Stimulated activated effector memory CD8-positive, alpha-beta T cell treated with anti-CD3 and anti-CD28 coated beads, Interleukin-12 subunit alpha, Interleukin-12 subunit beta, amount 100 ng/mL, for 72 hours (primary cell): ENCODE data around the gene RPS6KA2.
A peak's percentile ranks its signal among the peaks of the same experiment; 100 is the strongest.
"Not testable (repeated sequence)": the region's sequence is repeated elsewhere in the genome, so short reads cannot be mapped to it uniquely, and the experiment has no call there.

ENCODE experiments used
- ATAC-seq: fragments of 150-1000 bp; cut with Tn5 transposase; 2 replicates; pipeline ENCODE4 v1.10.0; 2021
- DNase-seq, 2 donors: peaks; one replicate each; pipeline ENCODE4 v3.0.0; 2021 to 2022; ENCODE audit warnings: low spot score in 2 of 2
- H3K27ac Mint-ChIP-seq: one replicate; pipeline ENCODE4 v1.8.0; 2022; ENCODE audit warnings: mild to moderate bottlenecking, mixed read lengths
- H3K36me3 Mint-ChIP-seq: one replicate; pipeline ENCODE4 v1.8.0; 2022; ENCODE audit warnings: mild to moderate bottlenecking, mixed read lengths
- H3K4me1 Mint-ChIP-seq: one replicate; pipeline ENCODE4 v1.8.0; 2022; ENCODE audit warnings: mixed read lengths
- H3K4me3 Mint-ChIP-seq: one replicate; pipeline ENCODE4 v1.8.0; 2022; ENCODE audit warnings: mild to moderate bottlenecking, mixed read lengths
- H3K9me3 Mint-ChIP-seq: one replicate; pipeline ENCODE4 v1.8.0; 2022; ENCODE audit warnings: mixed read lengths

RPS6KA2 gene

DNA sequence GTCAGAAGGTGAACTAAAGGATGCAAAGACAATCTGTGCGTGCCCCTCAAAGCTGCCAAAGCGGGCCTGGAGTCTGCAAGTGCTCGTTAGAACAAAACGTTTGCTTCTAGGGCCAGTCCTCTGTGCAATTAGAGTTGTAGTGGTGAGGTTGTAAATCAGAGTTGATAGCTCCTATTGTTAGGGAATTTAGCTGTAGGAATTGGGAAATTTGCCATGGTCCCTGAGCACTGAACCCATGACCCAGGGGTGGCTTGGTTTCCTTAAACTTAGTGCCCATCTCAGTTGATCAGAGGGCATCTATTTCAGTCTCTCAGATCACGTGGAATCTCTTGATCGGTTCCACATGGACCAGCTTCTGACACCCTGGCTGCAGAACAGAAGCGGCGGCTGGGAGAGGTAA lies 18.8 kb upstream of the RPS6KA2 start:
- Mint-ChIP-seq H3K4me1 (no peaks in the 10 kb centered on the region), H3K9me3 (peaks cover 2% of the 10 kb centered on the region), H3K27ac (no peak overlapping the region), H3K4me3 (no peak overlapping the region), H3K36me3 (no peaks in the 10 kb centered on the region)
- DNase-seq (no peak), ATAC-seq (no peak)

DNA sequence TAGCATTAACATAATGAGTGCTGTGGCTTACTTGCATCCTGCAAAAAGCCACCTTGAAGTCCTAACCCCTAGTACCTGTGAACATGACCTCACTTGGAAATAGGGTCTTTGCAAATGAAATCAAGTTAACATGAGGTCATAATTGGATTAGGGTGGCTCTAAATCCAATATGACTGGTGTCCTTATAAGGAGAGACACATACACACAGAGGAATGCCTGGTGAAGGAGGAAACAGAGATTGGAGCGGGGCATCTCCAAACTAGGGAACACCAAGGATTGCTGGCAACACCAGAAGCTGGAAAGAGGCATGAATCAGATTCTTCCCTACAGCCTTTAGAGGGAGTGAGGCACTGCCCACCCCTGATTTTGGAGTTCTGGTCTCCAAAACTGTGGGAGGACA lies 17.6 kb upstream of the RPS6KA2 start:
- ATAC-seq (no peak), DNase-seq (no peak)
- H3K4me1 Mint-ChIP-seq, result peaks cover 3% of the 10 kb centered on the region
- H3K4me3 Mint-ChIP-seq, result no peak overlapping the region
- H3K36me3 Mint-ChIP-seq, result no peaks in the 10 kb centered on the region
- H3K9me3 Mint-ChIP-seq, result peaks cover 2% of the 10 kb centered on the region
- no peak overlapping the region for H3K27ac Mint-ChIP-seq

DNA sequence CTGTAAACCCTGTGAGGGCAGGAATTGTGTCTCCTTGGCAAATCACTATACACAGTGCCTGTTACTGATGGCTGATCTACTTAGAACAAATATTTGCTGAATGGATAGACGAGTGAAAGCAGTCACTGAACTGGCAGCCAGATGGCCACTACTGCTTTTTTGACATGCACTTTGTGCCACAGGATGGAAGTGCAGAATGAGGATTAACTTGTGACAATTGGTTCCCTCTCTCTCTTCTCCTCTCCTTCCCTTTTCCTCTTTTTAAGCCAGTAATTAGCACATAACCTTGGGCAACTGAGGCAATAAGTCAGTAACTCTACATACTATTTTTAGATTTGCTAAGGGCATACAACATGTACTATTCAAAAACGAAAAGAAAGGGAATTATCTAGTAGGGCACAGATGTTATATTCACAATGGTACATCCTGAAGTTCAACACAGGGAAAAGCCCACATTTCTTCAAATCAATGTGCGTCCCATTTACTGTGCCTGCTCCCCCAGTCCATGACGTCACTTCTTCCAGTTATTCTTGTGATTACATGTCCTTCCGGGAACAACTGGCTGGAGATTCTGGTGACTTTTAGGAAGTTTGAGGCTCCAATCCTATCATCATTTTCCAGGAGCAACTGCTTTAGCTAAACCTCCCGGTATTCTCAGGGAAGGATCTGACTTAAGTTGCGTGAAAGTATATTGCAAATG lies 17.0 kb upstream of the RPS6KA2 start:
- Mint-ChIP-seq H3K4me1 (peaks cover 8% of the 10 kb centered on the region), H3K36me3 (no peaks in the 10 kb centered on the region), H3K4me3 (no peak overlapping the region), H3K9me3 (peaks cover 2% of the 10 kb centered on the region), H3K27ac (no peak overlapping the region)
- no peak for DNase-seq
- no peak for ATAC-seq

DNA sequence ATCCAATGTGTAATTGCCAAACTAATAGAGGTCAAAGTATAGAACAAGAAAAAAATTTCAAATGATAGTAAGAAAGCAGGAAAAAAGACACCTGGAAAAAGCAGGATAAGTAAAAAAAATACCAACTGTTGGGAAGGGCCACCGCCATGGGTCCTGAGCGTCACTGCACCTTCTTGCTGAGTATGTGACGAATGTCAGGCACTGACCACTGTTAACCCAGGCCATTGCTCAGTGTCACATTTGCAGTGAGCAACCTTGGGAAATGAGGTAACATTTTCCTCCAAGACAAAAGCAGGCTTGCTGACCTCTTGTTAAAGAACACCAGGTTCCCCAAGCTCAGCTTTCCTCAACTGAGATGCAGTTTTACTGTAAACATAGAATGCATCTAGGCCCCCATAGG lies 15.6 kb upstream of the RPS6KA2 start:
- peaks cover 2% of the 10 kb centered on the region for H3K9me3 Mint-ChIP-seq
- H3K36me3 Mint-ChIP-seq, result no peaks in the 10 kb centered on the region
- no peak overlapping the region for H3K4me3 Mint-ChIP-seq
- H3K4me1 Mint-ChIP-seq, result peaks cover 8% of the 10 kb centered on the region
- H3K27ac Mint-ChIP-seq, result no peak overlapping the region
- DNase-seq, result no peak
- no peak for ATAC-seq

DNA sequence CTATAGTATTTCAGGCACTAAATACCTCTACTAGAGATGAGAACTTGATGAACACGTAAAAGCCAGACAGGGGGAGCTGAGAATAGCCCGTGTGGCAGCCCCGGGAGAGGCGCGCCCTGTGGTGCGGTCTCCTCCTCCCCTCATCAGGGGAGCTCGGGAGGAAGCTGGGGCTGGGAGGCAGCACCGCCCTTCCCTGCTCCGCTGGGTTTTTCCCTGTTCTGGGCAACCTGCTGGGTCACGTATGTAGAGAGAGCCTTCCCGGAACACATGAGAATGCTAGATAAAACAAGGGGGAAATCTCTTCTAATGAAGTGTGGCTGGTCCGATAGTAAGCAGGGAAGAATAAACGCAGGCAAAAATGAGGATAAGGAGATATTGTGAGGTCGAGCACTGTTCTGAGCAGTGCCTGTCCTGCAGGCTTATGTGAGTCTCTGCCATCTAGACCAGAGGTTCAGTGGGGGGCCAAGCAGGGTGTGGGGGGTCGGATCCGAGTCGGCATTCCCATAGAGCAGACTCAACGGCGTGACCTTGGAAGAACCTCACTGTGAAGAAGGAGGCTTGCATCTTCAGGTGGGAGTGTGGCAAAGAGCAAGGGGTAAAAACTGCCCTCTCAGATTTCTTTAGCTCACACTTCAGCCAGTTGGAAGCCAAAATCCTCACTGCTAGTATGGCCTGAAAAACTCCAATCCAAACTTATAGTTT lies 13.4 kb upstream of the RPS6KA2 start:
- H3K9me3 Mint-ChIP-seq, result peaks cover 2% of the 10 kb centered on the region
- H3K4me3 Mint-ChIP-seq, result no peak overlapping the region
- ATAC-seq, result peak; percentile 34
- peaks cover 8% of the 10 kb centered on the region for H3K4me1 Mint-ChIP-seq
- no peak overlapping the region for H3K27ac Mint-ChIP-seq
- no peaks in the 10 kb centered on the region for H3K36me3 Mint-ChIP-seq
- DNase-seq, result no peak

DNA sequence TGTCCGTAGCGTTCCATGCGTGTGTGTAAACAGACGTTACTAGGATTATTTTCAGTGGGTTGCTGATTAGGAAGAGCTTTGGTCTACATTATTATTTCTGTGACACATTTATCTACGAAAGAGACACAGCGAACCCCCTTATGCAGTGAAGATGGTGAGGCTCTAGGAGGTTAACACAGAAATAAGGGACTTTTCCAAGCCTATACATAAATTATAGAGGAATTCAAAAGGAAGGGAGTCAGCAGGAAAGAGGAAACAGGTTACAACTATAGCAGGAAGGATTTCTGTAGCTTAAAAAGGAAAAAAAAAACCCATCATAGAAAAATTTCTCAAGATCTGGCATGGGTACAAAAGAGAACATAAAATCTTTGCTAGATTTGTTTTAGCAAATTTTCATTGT lies 12.9 kb upstream of the RPS6KA2 start:
- Mint-ChIP-seq H3K27ac (no peak overlapping the region), H3K4me1 (peaks cover 8% of the 10 kb centered on the region), H3K36me3 (no peaks in the 10 kb centered on the region), H3K9me3 (peaks cover 2% of the 10 kb centered on the region), H3K4me3 (no peak overlapping the region)
- ATAC-seq, result no peak
- DNase-seq, result no peak

DNA sequence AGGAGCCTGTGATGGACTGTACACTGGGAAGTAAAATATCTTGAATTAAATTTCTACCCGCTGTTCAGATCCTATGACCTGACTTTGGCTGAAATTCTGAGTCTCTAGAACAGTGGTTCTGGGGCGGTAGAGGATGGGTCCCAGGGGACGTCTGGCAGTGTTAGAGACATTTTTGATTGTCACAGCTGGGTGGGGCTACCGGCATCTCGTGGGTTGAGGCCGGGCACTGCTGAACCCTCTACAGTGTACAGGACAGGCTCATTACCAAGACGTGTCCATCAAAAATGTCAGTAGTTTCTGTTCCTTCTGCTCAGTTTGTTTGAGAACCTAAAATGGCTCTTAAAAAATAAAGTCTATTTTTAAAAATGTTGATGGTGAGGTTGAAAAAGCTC lies 11.5 kb upstream of the RPS6KA2 start:
- Mint-ChIP-seq H3K27ac (no peak overlapping the region), H3K4me1 (peaks cover 8% of the 10 kb centered on the region), H3K4me3 (no peak overlapping the region), H3K9me3 (peaks cover 2% of the 10 kb centered on the region), H3K36me3 (no peaks in the 10 kb centered on the region)
- no peak for ATAC-seq
- no peak for DNase-seq

DNA sequence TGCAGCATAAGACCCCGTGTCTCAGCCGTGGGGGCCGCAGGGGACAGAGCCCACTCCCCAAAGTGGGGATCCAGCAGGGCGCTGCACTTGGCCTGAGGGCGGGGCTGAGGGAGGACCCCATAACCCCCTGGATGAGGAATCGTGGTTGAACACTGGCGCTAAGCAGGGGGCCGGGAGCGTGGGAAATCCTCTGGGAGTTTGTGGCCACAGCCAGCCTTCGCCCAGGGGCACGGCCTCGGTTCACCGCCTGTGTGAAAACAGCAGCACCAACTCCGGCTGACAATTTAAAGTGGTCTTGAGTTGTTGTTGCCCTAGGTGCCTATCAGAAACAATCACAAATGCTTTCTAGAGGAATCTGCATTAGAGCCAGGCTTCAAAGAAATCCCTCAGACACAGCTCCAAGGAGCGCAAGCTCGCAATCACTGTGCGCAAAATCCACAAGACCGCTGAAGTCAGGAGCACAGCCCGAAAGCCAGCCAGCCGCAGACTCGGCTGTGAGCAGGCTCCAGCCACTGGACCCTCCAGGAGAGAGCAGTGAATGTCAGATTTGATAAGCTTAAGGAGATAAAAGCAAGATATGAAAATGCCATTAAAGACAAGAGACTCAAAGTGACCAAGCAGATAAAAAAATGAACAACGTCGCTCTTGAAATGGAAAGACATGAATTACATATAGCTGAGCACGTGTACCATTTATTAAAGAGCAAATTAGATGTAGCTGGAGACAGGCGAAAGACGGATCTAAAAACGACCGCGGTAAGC lies 10.9 kb upstream of the RPS6KA2 start:
- Mint-ChIP-seq H3K4me3 (no peak overlapping the region), H3K36me3 (no peaks in the 10 kb centered on the region), H3K9me3 (no peaks in the 10 kb centered on the region), H3K4me1 (peaks cover 8% of the 10 kb centered on the region), H3K27ac (no peak overlapping the region)
- ATAC-seq (no peak), DNase-seq (no peak)

DNA sequence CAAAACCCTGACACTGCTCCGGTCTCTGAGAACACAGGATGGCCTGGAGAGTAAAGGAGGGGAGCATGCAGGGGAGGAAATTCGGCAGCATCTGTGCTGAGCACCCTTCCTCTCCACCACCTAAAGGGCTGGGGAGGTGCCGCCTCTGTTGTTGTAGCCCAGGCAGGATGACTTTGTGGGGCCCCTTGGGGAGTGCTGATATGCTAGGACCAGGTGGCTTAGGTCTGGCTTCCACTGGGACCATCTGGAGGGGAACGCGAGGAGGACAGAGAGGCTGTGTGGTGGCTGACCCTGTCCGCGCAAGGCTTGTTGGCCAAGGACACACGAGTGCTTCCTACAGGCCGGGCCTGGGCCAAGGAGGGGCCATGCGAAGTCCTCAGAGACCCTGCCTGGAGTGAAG lies 9.9 kb upstream of the RPS6KA2 start:
- ATAC-seq (no peak), DNase-seq (no peak)
- H3K27ac Mint-ChIP-seq, result no peak overlapping the region
- no peak overlapping the region for H3K4me3 Mint-ChIP-seq
- H3K4me1 Mint-ChIP-seq, result peaks cover 8% of the 10 kb centered on the region
- no peaks in the 10 kb centered on the region for H3K9me3 Mint-ChIP-seq
- H3K36me3 Mint-ChIP-seq, result no peaks in the 10 kb centered on the region

DNA sequence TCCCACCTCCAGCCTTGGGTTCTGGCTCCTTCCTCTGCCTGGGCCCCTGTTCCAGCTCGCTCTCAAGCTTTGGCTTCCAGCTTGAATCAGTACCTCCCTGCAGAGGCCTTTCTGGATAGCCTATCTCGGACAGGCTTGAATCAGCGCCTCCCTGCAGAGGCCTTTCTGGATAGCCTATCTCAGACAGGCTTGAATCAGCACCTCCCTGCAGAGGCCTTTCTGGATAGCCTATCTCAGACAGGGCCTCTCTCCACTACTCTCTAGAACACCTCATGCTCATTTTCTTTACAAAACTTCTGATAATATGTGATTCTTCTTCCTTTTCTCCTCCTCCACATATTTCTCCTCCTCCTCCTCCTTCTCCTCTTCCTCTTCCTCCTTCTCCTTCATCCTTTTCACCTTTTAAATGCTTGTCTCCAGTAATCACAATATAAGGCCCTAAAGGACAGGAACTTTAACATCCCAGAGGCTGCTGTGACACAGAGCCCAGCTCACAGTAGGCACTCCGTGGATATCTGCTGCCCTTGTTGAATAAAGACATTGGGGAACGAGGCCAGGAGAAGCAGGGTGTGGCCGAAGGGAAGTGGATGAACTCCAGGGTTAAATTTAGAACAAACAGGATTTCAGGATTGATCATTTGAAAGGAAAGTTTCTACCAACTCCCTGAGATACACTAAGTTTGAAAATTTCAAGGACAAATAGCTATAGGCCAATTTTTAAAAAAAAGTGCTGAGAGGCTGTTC lies 9.3 kb upstream of the RPS6KA2 start:
- DNase-seq (no peak), ATAC-seq (no peak)
- no peak overlapping the region for H3K27ac Mint-ChIP-seq
- H3K4me3 Mint-ChIP-seq, result no peak overlapping the region
- peaks cover 8% of the 10 kb centered on the region for H3K4me1 Mint-ChIP-seq
- no peaks in the 10 kb centered on the region for H3K36me3 Mint-ChIP-seq
- H3K9me3 Mint-ChIP-seq, result no peaks in the 10 kb centered on the region

DNA sequence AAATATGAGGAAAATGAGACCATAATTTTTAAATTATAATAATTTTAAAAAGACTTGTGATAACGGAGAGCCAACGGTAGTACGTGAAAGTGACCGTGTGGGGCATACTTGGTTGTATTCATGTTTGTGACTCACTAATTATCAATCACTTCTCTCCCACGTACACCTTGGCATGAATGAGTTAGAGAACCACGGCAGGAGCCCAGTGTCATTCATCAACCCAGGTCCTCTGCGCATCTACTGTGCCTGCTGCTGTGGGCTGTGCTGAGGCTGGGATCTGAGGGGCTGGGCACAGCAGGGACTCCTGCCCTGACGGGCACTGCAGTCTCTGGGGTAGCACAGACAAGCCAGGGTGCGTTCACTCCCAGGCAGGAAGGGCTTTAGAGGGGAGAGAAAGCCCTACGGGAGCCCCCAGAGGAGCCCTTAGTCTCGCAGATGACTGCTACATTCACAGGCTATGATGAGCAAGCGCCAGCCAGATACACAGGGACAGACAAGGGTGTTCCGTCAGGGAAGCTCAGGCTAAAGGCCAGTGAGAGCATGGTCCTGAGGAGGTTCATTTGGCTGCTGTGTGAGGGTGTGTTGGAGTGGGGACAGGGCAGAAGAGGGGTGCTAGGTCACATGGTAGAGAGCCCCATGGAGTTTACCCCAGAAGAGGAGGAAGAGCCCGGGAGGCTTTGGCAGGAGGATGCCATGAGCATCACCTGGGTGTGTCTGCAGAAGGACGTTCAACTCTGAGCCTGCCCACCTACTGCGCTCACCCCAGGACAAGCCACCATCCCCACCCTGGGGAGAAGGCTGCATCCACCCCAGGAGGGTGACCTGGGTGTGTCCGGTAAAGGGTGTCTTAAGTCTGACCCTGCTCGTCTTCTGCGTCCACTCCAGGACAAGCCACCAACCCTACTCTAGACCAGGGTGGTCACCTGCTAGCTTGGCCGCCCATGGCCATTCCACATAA lies 8.2 kb upstream of the RPS6KA2 start:
- H3K27ac Mint-ChIP-seq, result no peak overlapping the region
- H3K9me3 Mint-ChIP-seq, result no peaks in the 10 kb centered on the region
- H3K36me3 Mint-ChIP-seq, result no peaks in the 10 kb centered on the region
- peaks cover 8% of the 10 kb centered on the region for H3K4me1 Mint-ChIP-seq
- DNase-seq (no peak), ATAC-seq (peak; percentile 22)
- H3K4me3 Mint-ChIP-seq, result no peak overlapping the region

DNA sequence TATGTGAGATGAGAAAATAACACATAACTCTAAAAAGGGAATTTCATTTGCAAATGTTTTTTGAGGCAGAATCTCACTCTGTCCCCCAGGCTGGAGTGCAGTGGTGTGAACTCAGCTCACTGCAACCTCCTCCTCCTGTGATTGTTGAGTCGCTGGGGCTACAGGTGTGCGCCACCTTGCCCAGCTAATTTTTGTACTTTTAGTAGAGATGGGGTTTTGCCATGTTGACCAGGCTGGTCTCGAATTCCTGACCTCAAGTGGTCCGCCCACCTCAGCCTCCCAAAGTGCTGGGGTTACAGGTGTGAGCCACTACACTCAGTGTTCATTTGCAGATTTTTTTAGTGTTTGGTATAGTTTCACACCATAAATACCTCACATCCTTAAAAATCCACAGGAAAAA lies 7.5 kb upstream of the RPS6KA2 start:
- not testable (repeated sequence) for H3K9me3 Mint-ChIP-seq, H3K36me3 Mint-ChIP-seq, ATAC-seq, H3K4me3 Mint-ChIP-seq, H3K4me1 Mint-ChIP-seq, H3K27ac Mint-ChIP-seq, DNase-seq

DNA sequence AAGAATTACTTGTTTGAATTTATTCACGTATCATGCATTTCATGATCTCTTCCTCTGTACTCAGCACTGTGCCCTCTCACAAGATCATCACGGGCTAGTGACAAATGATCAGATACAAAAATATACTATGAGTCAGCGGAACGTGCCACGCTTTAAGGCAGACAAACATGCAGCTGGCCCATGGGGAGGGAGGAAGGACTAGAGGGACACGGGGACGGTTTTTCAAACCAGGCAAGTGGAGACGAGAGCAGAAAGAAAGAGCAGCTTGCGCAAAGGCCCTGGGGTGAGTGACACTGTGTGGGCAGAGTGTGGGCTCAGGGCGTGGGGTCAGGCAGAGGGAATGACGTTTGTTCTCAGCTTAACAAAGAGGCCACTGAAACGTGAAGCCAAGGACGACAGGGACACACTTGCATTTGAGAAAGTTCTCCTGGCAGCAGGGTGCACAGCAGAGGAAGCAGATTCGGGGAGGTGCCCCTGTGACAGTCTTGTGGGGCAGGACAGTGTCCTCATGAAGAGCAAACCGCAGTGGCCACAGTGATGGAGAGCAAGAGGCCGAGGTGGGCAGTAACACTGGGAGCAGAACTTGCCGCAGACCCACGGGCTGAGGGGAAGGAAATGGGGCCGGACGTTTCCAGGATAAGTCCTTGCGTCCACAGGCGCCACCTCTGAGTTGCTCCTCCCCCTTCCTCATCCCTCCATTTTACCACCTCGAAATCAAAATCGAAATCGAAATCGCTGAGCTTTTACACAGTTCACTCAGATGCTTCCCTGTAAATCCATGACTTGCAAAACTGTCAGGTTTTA lies 6.9 kb upstream of the RPS6KA2 start:
- H3K9me3 Mint-ChIP-seq, result no peaks in the 10 kb centered on the region
- H3K4me1 Mint-ChIP-seq, result no peaks in the 10 kb centered on the region
- H3K36me3 Mint-ChIP-seq, result no peaks in the 10 kb centered on the region
- no peak for ATAC-seq
- no peak overlapping the region for H3K4me3 Mint-ChIP-seq
- DNase-seq, result no peak
- no peak overlapping the region for H3K27ac Mint-ChIP-seq

DNA sequence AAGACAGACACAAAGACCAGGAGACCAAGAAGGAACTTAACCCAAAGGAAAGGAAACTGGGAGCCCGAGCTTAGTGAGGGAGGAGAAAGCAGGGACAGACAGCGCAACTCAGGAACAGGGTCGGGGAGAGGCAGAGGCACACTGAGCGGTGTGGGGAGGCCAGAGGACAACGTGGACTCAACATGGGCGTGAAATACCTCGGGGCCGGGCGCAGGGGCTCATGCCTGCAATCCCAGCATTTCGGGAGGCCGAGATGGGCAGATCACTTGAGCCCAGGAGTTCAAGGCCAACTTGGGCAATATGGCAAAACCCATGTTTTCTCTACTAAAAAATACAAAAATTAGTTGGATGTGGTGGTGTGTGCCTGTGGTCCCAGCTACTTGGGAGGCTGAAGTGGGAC lies 5.7 kb upstream of the RPS6KA2 start:
- H3K36me3 Mint-ChIP-seq, result no peaks in the 10 kb centered on the region
- no peaks in the 10 kb centered on the region for H3K9me3 Mint-ChIP-seq
- peaks cover 12% of the 10 kb centered on the region for H3K4me1 Mint-ChIP-seq
- ATAC-seq, result no peak
- no peak overlapping the region for H3K27ac Mint-ChIP-seq
- no peak for DNase-seq
- H3K4me3 Mint-ChIP-seq, result no peak overlapping the region
